Suppressor macrophage treated with lipopolysaccharide for 4 hours (primary cell): Measurements from ENCODE around the gene FOXI3.
"Not testable (repeated sequence)": the region's sequence is repeated elsewhere in the genome, so short reads cannot be mapped to it uniquely, and the experiment has no call there.

Experiments used
- DNase-seq: peaks from one replicate; pipeline ENCODE4 v3.0.0-alpha.2; 2020

Gene FOXI3

DNA sequence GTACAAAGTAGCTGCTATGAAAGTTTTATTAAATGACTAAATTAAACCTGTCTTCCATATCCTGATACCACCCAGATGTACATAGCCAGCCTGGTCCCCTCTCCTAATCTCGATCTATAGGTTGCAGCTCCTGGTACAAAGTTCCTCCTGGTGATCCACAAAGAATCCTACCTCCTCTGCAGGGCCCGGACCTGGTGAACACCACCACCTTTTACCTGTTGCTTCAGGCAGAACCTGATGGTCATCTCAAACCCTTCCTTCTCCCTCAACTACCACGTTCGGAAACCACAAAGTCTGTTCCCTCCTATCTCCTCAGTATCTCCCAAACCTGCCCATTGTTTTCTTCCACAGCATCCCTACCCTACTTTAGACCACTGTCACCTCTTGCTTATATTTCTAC is 15.5 kb downstream of the FOXI3 start:
- no peak for DNase-seq

DNA sequence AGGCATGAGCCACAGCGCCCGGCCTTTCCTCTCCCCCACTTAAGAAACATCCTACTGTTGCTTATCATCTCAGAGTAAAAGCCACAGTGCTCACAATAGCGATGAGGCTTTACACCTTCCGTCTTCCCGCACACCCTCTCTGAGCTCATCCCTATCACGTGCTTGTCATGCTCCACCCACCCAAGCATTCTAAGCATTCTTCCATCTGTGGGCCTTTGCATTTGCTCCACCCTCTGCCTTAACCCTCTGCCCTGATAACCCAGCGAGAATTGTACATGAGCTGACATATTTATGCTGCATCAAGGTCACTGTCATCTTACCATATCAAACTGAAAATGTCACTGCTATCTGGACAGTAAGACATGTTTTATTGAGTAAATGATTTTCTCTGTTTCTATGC is 22.6 kb downstream of the FOXI3 start:
- no peak for DNase-seq

DNA sequence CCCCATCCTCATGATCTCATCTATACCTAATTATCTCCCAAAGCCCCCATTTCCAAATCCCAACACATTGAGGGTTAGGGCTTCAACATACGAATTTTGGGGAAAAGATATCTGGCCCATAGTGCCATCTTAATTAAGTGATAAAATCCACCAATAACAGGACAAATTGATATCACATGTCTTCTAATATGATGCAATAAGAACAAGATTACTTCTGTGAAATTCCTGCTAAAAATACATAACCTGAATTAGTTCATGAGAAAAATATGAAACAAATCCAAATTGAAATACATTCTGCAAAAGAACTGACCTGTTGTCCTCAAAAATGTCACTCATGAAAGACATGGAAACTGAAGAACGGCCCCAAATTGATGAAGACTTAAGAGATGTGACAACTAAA is 28.8 kb downstream of the FOXI3 start:
- DNase-seq: no peak

DNA sequence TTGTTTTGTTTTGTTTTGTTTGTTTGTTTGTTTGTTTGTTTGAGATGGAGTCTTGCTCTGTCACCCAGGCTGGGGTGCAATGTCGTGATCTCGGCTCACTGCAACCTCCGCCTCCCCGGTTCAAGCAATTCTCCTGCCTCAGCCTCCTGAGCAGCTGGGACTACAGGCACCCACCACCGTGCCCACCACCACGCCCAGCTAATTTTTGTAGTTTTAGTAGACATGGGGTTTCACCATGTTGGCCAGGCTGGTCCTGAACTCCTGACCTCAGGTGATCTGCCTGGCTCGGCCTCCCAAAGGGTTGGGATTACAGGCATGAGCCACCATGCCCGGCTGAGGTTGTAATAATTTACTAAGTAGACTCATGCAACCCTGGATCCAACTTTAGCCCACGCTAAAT is 33.4 kb downstream of the FOXI3 start:
- not testable (repeated sequence) for DNase-seq

DNA sequence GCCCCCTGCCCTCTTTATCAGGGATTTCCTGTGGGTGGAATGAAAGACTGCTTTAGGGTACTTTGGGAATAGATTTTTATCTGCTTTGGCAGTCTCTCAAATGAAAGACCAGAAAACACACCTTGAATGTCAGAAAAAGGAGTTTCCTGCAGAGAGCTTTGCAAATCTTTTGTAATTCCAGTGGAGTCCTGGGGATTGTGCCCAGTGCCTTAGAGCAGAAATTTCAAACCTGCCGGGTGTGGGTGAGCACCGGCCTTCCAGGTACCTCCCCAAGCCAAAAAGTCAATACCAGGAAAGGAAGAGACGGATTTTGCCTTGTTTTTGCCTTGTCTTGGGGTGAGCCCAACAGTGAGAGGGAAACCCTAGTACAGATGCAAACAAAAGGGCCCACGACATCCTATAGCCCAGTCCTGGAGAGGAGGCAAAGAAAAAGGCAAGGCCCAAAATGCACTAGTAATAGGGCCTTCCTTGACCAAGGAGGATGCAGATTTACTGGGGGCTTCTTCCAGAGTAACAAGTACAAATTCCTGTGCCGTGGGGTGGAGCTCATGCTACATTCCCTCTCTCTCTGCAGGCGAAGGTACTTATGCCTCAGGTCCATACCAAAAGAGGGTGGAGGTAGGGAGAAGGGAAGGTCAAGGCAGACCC is 36.4 kb downstream of the FOXI3 start:
- no peak for DNase-seq

DNA sequence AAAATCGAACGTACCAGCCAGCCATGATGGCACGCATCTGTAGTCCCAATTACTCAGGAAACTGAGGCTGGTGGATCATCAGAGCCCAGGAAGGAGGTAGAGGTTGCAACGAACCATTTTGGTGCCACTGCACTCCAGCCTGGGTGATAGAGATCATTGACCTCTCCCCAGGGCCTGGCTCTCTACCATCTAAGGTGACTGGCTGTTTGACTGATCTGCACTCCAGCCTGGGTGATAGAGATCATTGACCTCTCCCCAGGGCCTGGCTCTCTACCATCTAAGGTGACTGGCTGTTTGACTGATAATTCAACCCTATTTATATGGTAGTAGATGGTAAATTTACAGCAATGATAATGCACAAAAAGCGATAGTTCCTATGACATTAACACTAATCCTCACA is 43.6 kb downstream of the FOXI3 start:
- DNase-seq: not testable (repeated sequence)

DNA sequence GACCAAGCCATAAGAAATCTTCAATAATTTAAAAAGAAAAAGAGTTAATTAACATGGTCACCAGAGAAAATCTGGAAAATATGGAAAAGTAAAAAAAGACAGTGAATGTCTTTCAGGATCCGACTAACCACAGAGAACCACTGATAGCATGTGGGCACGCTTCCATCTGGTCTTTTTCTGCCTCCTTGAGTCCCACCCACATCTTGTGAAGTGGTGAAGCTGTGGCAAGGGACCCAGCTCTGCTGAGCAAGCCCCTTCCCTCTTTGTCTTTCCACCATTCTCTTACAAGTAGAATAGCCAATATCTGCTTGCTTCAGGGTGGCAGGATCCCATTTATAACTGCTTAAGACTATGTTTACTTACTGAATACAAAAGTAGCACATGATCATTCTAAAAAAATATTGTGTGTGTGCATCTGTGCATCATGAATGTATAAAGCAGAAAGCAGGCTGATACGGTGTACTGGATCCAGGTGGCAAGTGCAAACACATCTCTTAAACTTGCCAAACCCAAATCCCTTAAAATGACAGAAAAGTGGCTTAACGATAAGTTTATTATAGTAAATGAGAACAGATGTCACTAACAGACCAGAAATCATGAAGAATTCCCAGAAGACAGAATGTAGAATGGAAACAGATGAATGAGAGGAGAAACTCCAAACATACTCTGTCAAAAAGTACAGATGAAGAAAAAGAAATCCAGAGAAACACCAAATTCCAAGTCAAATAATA is 52.3 kb downstream of the FOXI3 start:
- DNase-seq: no peak

DNA sequence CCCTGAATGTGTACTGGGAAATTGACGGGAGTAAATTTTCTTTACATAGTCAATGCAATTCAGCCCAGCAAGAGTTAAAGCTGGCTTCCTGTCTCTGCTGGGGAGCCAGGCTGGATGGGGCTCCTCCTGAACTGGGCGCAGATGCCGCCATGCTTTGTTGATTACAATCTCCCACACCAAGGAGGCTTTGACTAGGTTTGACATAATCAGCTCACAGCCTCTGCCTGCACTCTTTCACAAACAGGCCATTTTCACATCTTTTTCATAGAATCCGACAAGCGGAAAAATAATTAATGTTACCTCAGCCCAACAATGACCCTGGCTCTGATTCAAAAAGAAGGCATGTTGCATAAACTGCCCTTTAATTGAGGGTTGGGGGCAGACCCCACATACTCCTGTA is 54.3 kb downstream of the FOXI3 start:
- DNase-seq: no peak
